Osteocyte (in vitro differentiated cells): ENCODE measurements around the gene FHOD3. TPM values are rescaled to one million over a fixed set of nuclear protein-coding genes. Genes with fewer than 3 reads are reported as not detected.

Source experiments
- DNase-seq: peaks from one replicate; pipeline ENCODE4 v3.0.0; 2021; ENCODE audit warnings: mixed read lengths; ENCODE audit not compliant: unreplicated experiment; ENCODE audit errors: extremely low spot score
- H3K27ac Mint-ChIP-seq: one replicate; pipeline ENCODE4 v1.8.0; 2021; ENCODE audit warnings: mild to moderate bottlenecking, mixed read lengths; ENCODE audit not compliant: unreplicated experiment
- H3K27me3 Mint-ChIP-seq: one replicate; pipeline ENCODE4 v1.8.0; 2021; ENCODE audit warnings: mixed read lengths; ENCODE audit not compliant: unreplicated experiment
- H3K36me3 Mint-ChIP-seq: one replicate; pipeline ENCODE4 v1.8.0; 2021; ENCODE audit warnings: mixed read lengths; ENCODE audit not compliant: unreplicated experiment
- H3K4me1 Mint-ChIP-seq: one replicate; pipeline ENCODE4 v1.8.0; 2021; ENCODE audit warnings: mixed read lengths; ENCODE audit not compliant: unreplicated experiment
- H3K4me3 Mint-ChIP-seq: one replicate; pipeline ENCODE4 v1.8.0; 2021; ENCODE audit warnings: mild to moderate bottlenecking, moderate library complexity, mixed read lengths; ENCODE audit not compliant: unreplicated experiment
- H3K9me3 Mint-ChIP-seq: one replicate; pipeline ENCODE4 v1.8.0; 2021; ENCODE audit warnings: mixed read lengths; ENCODE audit not compliant: unreplicated experiment
- CTCF ChIP-seq: fragments of 200-600 bp; sonication (generic); IDR thresholded peaks from 2 replicates; pipeline ENCODE4 v1.5.0; 2021; ENCODE audit warnings: antibody characterized with exemption, mild to moderate bottlenecking, moderate library complexity
- total RNA-seq: library from RNA; stranded (reverse); gene quantifications from 2 replicates; pipeline ENCODE4 v1.2.1, GENCODE V29; 2021

Gene FHOD3
- total RNA-seq, 1 donor from 2014 or later = 1.2 TPM

GRCh38 chr18:36481201-36481657, 183.7 kb downstream of the FHOD3 start:
- H3K4me1 Mint-ChIP-seq = no peaks in the 10 kb centered on the region
- no peak overlapping the region for H3K27ac Mint-ChIP-seq
- no peaks in the 10 kb centered on the region for H3K36me3 Mint-ChIP-seq
- H3K4me3 Mint-ChIP-seq = no peak overlapping the region
- TF ChIP-seq CTCF = no peak
- H3K9me3 Mint-ChIP-seq = no peaks in the 10 kb centered on the region
- peaks cover 29% of the 10 kb centered on the region for H3K27me3 Mint-ChIP-seq
- DNase-seq = peak; percentile 13

- no peak overlapping the region for H3K4me3 Mint-ChIP-seq
- H3K36me3 Mint-ChIP-seq = no peaks in the 10 kb centered on the region
- no peaks in the 10 kb centered on the region for H3K9me3 Mint-ChIP-seq
- H3K4me1 Mint-ChIP-seq = no peaks in the 10 kb centered on the region
- no peak for TF ChIP-seq CTCF
- no peak for DNase-seq
- H3K27ac Mint-ChIP-seq = no peak overlapping the region
- peaks cover 25% of the 10 kb centered on the region for H3K27me3 Mint-ChIP-seq
These were observed 184.4 kb downstream of the FHOD3 start for GRCh38 chr18:36481935-36482334.

- no peaks in the 10 kb centered on the region for H3K9me3 Mint-ChIP-seq
- H3K27ac Mint-ChIP-seq = no peak overlapping the region
- no peak for DNase-seq
- no peak for TF ChIP-seq CTCF
- no peak overlapping the region for H3K4me3 Mint-ChIP-seq
- H3K4me1 Mint-ChIP-seq = no peaks in the 10 kb centered on the region
- no peaks in the 10 kb centered on the region for H3K36me3 Mint-ChIP-seq
- peaks cover 15% of the 10 kb centered on the region for H3K27me3 Mint-ChIP-seq
These were observed 187.1 kb downstream of the FHOD3 start for GRCh38 chr18:36484591-36484990.

GRCh38 chr18:36485772-36486171, 188.3 kb downstream of the FHOD3 start:
- Mint-ChIP-seq H3K4me1 (no peaks in the 10 kb centered on the region), H3K9me3 (no peaks in the 10 kb centered on the region), H3K27me3 (peaks cover 10% of the 10 kb centered on the region), H3K4me3 (no peak overlapping the region), H3K27ac (no peak overlapping the region), H3K36me3 (no peaks in the 10 kb centered on the region)
- no peak for TF ChIP-seq CTCF
- DNase-seq = no peak

- TF ChIP-seq CTCF = no peak
- DNase-seq = no peak
- Mint-ChIP-seq H3K9me3 (no peaks in the 10 kb centered on the region), H3K4me3 (no peak overlapping the region), H3K27me3 (no peaks in the 10 kb centered on the region), H3K4me1 (no peaks in the 10 kb centered on the region), H3K27ac (no peak overlapping the region), H3K36me3 (no peaks in the 10 kb centered on the region)
These were observed 190.6 kb downstream of the FHOD3 start for GRCh38 chr18:36488131-36488530.
